Measurements from ENCODE around the gene PCDH11Y. TPM values are rescaled to one million over a fixed set of nuclear protein-coding genes. Genes with fewer than 3 reads are reported as not detected.
"Not testable (repeated sequence)": the region's sequence is repeated elsewhere in the genome, so short reads cannot be mapped to it uniquely, and the experiment has no call there.

The PCDH11Y gene
- total RNA-seq, 1 donor from 2014 or later: 0.46 TPM

DNA sequence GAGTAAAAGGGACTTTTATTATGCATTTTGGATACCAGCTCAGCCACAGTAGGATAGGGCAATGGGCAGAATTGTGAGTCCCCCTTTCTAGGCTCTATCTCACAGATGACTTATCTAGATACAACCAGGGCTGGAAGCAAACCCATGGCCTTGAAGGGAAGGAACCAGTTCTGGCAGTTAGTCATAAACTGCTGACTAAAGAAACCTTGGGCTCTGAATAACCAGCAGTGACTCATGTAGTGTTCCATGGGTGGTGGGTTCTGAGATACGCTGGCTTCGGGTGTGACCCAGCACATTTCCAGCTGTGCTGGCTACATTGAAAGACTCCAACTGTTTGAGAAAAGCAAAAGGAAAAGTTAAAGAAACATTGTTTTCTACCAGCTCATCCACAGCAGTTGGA lies 679.2 kb downstream of the PCDH11Y start:
- H3K4me3 ChIP-seq; H3K4me1 ChIP-seq; H3K9me3 ChIP-seq; H3K27me3 ChIP-seq; ATAC-seq; H3K36me3 ChIP-seq; intact Hi-C loops (cut with DNase I); DNase-seq; H3K27ac ChIP-seq: not testable (repeated sequence)

DNA sequence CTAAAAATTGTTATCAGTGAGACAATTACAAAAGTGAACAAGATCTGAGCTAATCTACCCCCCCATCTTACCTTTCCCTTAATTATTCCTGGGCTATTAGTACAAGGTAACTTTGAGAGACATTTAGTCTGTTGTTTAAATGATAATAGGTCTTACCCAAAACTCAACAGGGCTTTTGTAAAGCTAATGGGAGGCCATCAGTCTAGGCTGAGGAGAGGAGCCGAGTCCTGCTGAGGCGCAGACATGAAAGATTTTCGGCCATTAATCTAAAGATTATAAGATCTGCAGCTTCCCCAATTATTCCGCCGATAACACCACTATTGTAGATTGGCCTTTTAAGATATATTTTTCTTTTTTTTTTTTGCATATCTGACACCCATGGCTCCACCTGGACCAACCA lies 708.6 kb downstream of the PCDH11Y start:
- H3K27me3 ChIP-seq; ATAC-seq; H3K36me3 ChIP-seq; H3K4me3 ChIP-seq; intact Hi-C loops (cut with DNase I); H3K27ac ChIP-seq; DNase-seq; H3K4me1 ChIP-seq; H3K9me3 ChIP-seq: not testable (repeated sequence)

DNA sequence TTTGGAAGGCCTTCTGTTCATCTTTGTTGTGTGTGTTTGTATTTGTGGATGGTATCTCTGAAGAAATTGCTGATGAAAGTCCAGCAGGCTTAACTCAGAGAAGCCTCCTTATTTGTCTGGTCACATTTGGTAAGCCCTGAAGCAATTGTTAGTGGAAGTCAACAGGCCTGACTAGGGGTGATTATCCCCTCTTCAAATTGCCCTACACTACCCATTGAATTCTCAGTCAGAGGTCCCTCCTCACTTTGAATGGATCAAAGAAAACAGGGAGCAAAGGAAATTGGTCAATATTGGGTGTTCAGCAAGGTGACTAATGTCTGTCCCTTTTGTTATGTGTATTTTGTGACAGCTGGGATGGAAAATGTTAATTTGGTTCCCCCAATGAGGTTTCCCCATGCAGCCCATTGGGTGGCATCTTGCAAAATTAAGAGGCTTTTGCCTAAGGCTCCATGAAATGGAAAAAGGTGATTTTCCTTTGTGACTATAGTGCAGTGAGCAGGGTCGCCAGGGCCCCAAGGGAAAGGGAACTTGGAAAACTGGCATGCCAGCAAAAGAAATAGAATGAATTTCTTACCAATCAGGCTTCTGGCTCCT lies 709.8 kb downstream of the PCDH11Y start:
- H3K27me3 ChIP-seq; H3K4me1 ChIP-seq; intact Hi-C loops (cut with DNase I); H3K27ac ChIP-seq; H3K9me3 ChIP-seq; DNase-seq; H3K36me3 ChIP-seq; ATAC-seq; H3K4me3 ChIP-seq: not testable (repeated sequence)

GRCh38 chrY:5761403-5761802 lies 761.3 kb downstream of the PCDH11Y start:
- not testable (repeated sequence) for ATAC-seq

GRCh38 chrY:5776485-5776884 lies 776.4 kb downstream of the PCDH11Y start:
- DNase-seq; H3K9me3 ChIP-seq; intact Hi-C loops (cut with DNase I); H3K27me3 ChIP-seq; H3K36me3 ChIP-seq; H3K4me1 ChIP-seq; ATAC-seq; H3K4me3 ChIP-seq; H3K27ac ChIP-seq: not testable (repeated sequence)

More at GRCh38 chrY:5761403-5761802, 761.3 kb downstream of the PCDH11Y start:
- H3K4me1 ChIP-seq; intact Hi-C loops (cut with DNase I); H3K36me3 ChIP-seq; DNase-seq; H3K9me3 ChIP-seq; H3K27ac ChIP-seq; H3K4me3 ChIP-seq; H3K27me3 ChIP-seq: not testable (repeated sequence)
